K562 (cell line): Measurements from ENCODE around the gene CPT1A.

Experiments
- BRCA1 ChIP-seq, 2 experiments: fragments of 450-650 bp in 1 of 2; sonication (generic) in 1 of 2; formaldehyde crosslinking in 1 of 2; IDR thresholded peaks; 2 replicates each; pipeline versions ENCODE4 v1.5.0 to v1.6.1; 2017 to 2020; ENCODE audit warnings: mild to moderate bottlenecking in 1 of 2, missing genetic modification reagents in 1 of 2
- SREBF1 ChIP-seq: fragments of 150-350 bp; IDR thresholded peaks from 2 replicates; pipeline ENCODE4 v1.6.1; 2014; ENCODE audit warnings: antibody characterized with exemption, low read depth, low read length, borderline replicate concordance
- TCF7 ChIP-seq: sonication (generic); IDR thresholded peaks from 2 replicates; pipeline ENCODE4 v1.6.1; 2016; ENCODE audit warnings: antibody characterized with exemption, borderline replicate concordance
- ZBTB11 ChIP-seq, 3 experiments: fragments of 200-800 bp in 1 of 3; fragments of 250-450 bp in 1 of 3; fragments of 450-650 bp in 1 of 3; sonication (Bioruptor Pico) in 1 of 3; sonication (Bioruptor generic) in 1 of 3; formaldehyde crosslinking in 1 of 3; IDR thresholded peaks; 2 replicates each; pipeline versions ENCODE4 v1.6.1 to v1.8.0; 2016 to 2022; ENCODE audit warnings: mild to moderate bottlenecking in 2 of 3, missing genetic modification characterization in 2 of 3, missing compliant biosample characterization in 1 of 3, moderate library complexity in 1 of 3
- ZZZ3 ChIP-seq: fragments of 450-650 bp; IDR thresholded peaks from 2 replicates; pipeline ENCODE4 v1.6.1; 2016; ENCODE audit warnings: antibody characterized with exemption, mild to moderate bottlenecking, moderate library complexity

GRCh38 chr11:68774194-68774585, 67.5 kb downstream of the CPT1A start:
- TF ChIP-seq BRCA1 (IDR thresholded peaks at IDR 0.05) (no peak), BRCA1 (CRISPR knock-in tag; IDR thresholded peaks at IDR 0.05) (no peak), TCF7 (no peak), ZBTB11 (CRISPR knock-in tag; IDR thresholded peaks at IDR 0.05) (no peak), SREBF1 (no peak), ZZZ3 (no peak)
